Mammary epithelial cell (primary cell): ENCODE results near the gene CELF5.

ENCODE experiments used
- CTCF ChIP-seq, 2 donors: IDR thresholded peaks in 1 of 2; conservative IDR thresholded peaks in 1 of 2; 2 replicates each; pipeline ENCODE4 v1.5.1; 2011 to 2012; ENCODE audit warnings: inconsistent platforms in 2 of 2, low read length in 2 of 2, mild to moderate bottlenecking in 2 of 2, control low read depth in 1 of 2, low read depth in 1 of 2; ENCODE audit not compliant: insufficient read depth in 1 of 2; ENCODE audit errors: extremely low read depth in 1 of 2
- EZH2 ChIP-seq: IDR thresholded peaks from 2 replicates; pipeline ENCODE4 v1.6.1; 2012; ENCODE audit warnings: low read length, inconsistent platforms, borderline replicate concordance

DNA sequence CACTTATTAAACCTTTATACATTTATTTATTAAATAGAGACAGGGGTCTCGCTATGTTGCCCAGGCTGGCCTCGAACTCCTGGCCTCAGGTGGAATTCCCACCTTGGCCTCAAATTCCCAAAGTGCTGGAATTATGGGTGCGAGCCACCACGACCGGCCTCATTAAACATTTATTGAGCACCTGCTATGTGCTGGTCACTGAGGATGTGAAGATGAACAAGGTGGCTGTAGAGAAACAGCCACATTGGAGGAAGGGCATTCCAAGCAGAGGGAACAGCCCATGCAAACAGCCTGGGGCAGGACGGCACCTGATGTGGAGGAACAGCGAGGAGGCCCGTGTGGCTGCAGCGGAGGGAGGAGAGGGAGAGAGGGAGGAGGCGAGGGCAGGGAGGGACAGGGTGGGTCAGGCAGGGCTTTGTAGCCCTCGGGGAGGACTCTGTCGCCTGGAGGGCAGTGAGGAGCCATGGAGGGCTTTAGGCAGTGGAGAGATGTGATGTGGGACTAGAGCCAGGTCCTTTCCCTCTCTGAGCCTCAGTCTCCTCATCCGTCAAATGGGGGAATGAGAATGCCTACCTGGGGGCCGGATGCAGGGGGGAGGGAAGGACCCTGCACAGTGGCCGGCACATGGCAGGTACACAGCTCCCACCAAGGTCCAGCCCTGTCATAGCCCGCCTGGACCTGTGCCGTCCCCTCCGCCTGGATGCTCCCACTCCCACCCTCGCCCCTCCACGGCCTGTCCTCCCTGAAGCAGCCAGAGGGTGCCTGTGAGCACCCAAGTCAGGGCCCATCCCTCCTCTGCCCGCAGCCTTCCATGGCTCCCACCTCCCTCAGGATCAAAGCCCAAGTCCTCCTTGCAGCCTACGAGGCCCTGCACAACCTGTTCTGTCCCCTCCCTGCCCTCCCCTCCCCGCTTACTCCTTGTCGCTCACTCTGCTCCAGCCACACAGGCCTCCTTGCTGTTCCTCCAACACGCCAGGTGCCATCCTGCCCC is 120.4 kb downstream of the CELF5 start:
- TF ChIP-seq CTCF (conservative IDR thresholded peaks at IDR 0.05 in 1 of 2, IDR thresholded peaks at IDR 0.05 in 1 of 2; ENCODE audit: extremely low read depth in 1 of 2, insufficient read depth in 1 of 2, low read depth in 1 of 2, low read length in 2 of 2) (no peak), EZH2 (no peak)
